Spleen (tissue), 11 donors: ENCODE measurements around the gene MIGA1. TPM values are rescaled to one million over a fixed set of nuclear protein-coding genes. Genes with fewer than 3 reads are reported as not detected.
"Not testable (repeated sequence)": the region's sequence is repeated elsewhere in the genome, so short reads cannot be mapped to it uniquely, and the experiment has no call there.

Source experiments
- DNase-seq: peaks from one replicate; pipeline ENCODE4 v3.0.0-alpha.2; 2020
- H3K27ac ChIP-seq, 8 donors: fragments of 200-600 bp; sonication (generic) in 7 of 8; 1 replicate in 4 of 8; 2 replicates in 4 of 8; pipeline versions ENCODE4 v1.5.0 to v1.8.0; 2016 to 2021; ENCODE audit warnings: inconsistent platforms in 4 of 8, mild to moderate bottlenecking in 4 of 8, moderate library complexity in 1 of 8
- H3K27me3 ChIP-seq, 7 donors: fragments of 200-600 bp; sonication (generic) in 6 of 7; replicated peaks in 1 of 7; 1 replicate in 4 of 7; 2 replicates in 3 of 7; pipeline versions ENCODE4 v1.5.0 to v1.8.0; 2016 to 2021; ENCODE audit warnings: inconsistent platforms in 3 of 7, mild to moderate bottlenecking in 1 of 7
- H3K36me3 ChIP-seq, 6 donors: fragments of 200-600 bp; sonication (generic) in 5 of 6; 1 replicate in 4 of 6; 2 replicates in 2 of 6; pipeline versions ENCODE4 v1.5.0 to v1.8.0; 2016 to 2021; ENCODE audit warnings: inconsistent platforms in 2 of 6
- H3K4me1 ChIP-seq, 6 donors: fragments of 200-600 bp; sonication (generic) in 5 of 6; 1 replicate in 3 of 6; 2 replicates in 3 of 6; pipeline versions ENCODE4 v1.5.0 to v1.8.0; 2016 to 2021; ENCODE audit warnings: inconsistent platforms in 3 of 6
- H3K4me3 ChIP-seq, 8 donors: fragments of 200-600 bp; sonication (generic) in 7 of 8; 1 replicate in 4 of 8; 2 replicates in 4 of 8; pipeline versions ENCODE4 v1.5.0 to v1.8.0; 2016 to 2021; ENCODE audit warnings: inconsistent platforms in 4 of 8, mild to moderate bottlenecking in 4 of 8, moderate library complexity in 2 of 8
- H3K9me3 ChIP-seq, 8 donors: fragments of 200-600 bp; sonication (generic) in 7 of 8; 1 replicate in 4 of 8; 2 replicates in 4 of 8; pipeline versions ENCODE4 v1.5.0 to v1.8.0; 2016 to 2021; ENCODE audit warnings: inconsistent platforms in 4 of 8
- CTCF ChIP-seq, 11 experiments: fragments of 200-600 bp in 7 of 11; fragments of 450-650 bp in 4 of 11; sonication (generic) in 4 of 11; IDR thresholded peaks in 8 of 11; conservative IDR thresholded peaks in 3 of 11; 1 replicate in 7 of 11; 2 replicates in 4 of 11; pipeline versions ENCODE4 v1.4.0 to v1.8.0; 2016 to 2021; ENCODE audit warnings: antibody characterized with exemption in 11 of 11, inconsistent platforms in 4 of 11, mild to moderate bottlenecking in 1 of 11
- POLR2A ChIP-seq, 3 donors: fragments of 450-650 bp; IDR thresholded peaks; one replicate each; pipeline ENCODE4 v1.5.1; 2017; ENCODE audit warnings: antibody characterized with exemption in 3 of 3, mild to moderate bottlenecking in 1 of 3
- POLR2AphosphoS5 ChIP-seq, 3 donors: sonication (generic); formaldehyde crosslinking; IDR thresholded peaks; one replicate each; pipeline ENCODE4 v1.5.1; 2017; ENCODE audit warnings: antibody characterized with exemption in 3 of 3
- WGBS, 5 donors: extraction: QIAGEN DNeasy Blood & Tissue Kit in 3 of 5; methylation state at CpG; one replicate each; pipeline versions ENCODE4 v1.1.5 to v1.1.7; 2013 to 2018; 5-methylcytosine and 5-hydroxymethylcytosine counted together
- intact Hi-C: fragments of 100-400 bp; cut with DNase I; formaldehyde crosslinking; loops from one replicate; pipeline ENCODE4 v1.15.0; 2023; ENCODE audit warnings: low total_unique reads
- polyA plus RNA-seq, 3 donors: library from polyadenylated mRNA; stranded (reverse); fragments of 200-250 nt; gene quantifications; one replicate each; pipeline ENCODE4 v1.2.1, GENCODE V29; 2013
- total RNA-seq, 7 donors: library from RNA; depleted of rRNA in 3 of 7; stranded (reverse); fragments of >200 nt in 3 of 7; fragmentation: NEBNext Ultra II Directional in 4 of 7; extraction: Animal tissue kit (Norgen Biotek cat#: 25700) in 4 of 7; gene quantifications; one replicate each; pipeline versions ENCODE4 v1.1.0 to v1.2.1, GENCODE V29; 2016 to 2021
- donor health status: healthy with polysubstance abuse.
- donor health status: DM: no; HTN: no; CAD: no; lungs with moderate emphysema.
- donor health status: DM: no; HTN: no; CAD: no.
- donor health status: Bipolar disorder and iron deficiency.
- donor health status: healthy.
- donor health status: DM: no; HTN: no; CAD: no.
- donor health status: DM: yes; HTN: yes; CAD: no.

The MIGA1 gene
- total and polyA plus RNA-seq, 10 donors: 2.4 to 20.2 (median 16.5) TPM

- Histone ChIP-seq H3K9me3 (no peaks in the 10 kb centered on the region), H3K4me1 (peaks cover 5 to 25% (median 17%) of the 10 kb centered on the region in 6 donors), H3K36me3 (no peaks in the 10 kb centered on the region), H3K4me3 (no peak overlapping the region), H3K27me3 (no peaks in the 10 kb centered on the region), H3K27ac (no peak overlapping the region)
- 63 to 76% (median 68%) methylated on average over 7 of the region's 7 CpGs for WGBS, 5 donors
- no peak for DNase-seq
- intact Hi-C loops: no loop called here
- TF ChIP-seq POLR2AphosphoS5 (IDR thresholded peaks at IDR 0.05): no peak
- TF ChIP-seq CTCF (IDR thresholded peaks at IDR 0.05 in 8 of 11, conservative IDR thresholded peaks at IDR 0.05 in 3 of 11): no peak
- no peak for TF ChIP-seq POLR2A (IDR thresholded peaks at IDR 0.05)
Measured at GRCh38 chr1:77776007-77776700, 3.3 kb upstream of the MIGA1 start.

- Histone ChIP-seq H3K27me3 (no peaks in the 10 kb centered on the region), H3K27ac (no peak overlapping the region), H3K4me1 (peaks cover 11 to 48% (median 34%) of the 10 kb centered on the region in 6 donors), H3K4me3 (no peak overlapping the region), H3K9me3 (peaks cover 0 to 12% (median 8%) of the 10 kb centered on the region in 8 donors), H3K36me3 (peaks cover 0 to 38% (median 28%) of the 10 kb centered on the region in 6 donors)
- 82 to 100% (median 88%) methylated on average over 1 of the region's 1 CpG for WGBS, 5 donors
- TF ChIP-seq POLR2A (IDR thresholded peaks at IDR 0.05) (no peak), POLR2AphosphoS5 (IDR thresholded peaks at IDR 0.05) (no peak), CTCF (IDR thresholded peaks at IDR 0.05 in 8 of 11, conservative IDR thresholded peaks at IDR 0.05 in 3 of 11) (no peak)
- intact Hi-C loops: no loop called here
- no peak for DNase-seq
Measured at GRCh38 chr1:77781683-77782082, 2.2 kb downstream of the MIGA1 start.

DNA sequence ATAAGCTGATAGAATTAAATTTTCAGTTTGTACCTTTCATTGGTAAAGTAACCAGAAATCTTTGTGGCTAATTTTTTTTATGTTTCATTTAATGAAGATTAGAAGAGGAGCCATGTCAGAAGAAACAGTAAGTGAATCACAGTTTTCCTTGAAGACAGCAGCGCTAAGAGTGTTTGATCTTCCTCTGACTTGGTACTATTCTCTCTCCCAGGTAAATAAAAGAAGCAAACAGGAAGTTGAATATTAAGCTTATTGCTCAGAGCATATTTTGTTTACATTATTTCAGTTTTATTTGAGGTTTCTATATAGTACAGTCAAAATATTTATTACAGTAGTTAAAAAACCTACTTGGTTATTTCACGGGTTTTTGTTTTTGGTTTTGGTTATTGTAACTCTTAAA lies 3.7 kb downstream of the MIGA1 start:
- Histone ChIP-seq H3K4me1 (peaks cover 11 to 48% (median 34%) of the 10 kb centered on the region in 6 donors), H3K9me3 (peaks cover 0 to 14% (median 10%) of the 10 kb centered on the region in 8 donors), H3K27ac (no peak overlapping the region), H3K4me3 (no peak overlapping the region), H3K36me3 (peaks cover 0 to 52% (median 36%) of the 10 kb centered on the region in 6 donors), H3K27me3 (no peaks in the 10 kb centered on the region)
- no peak for TF ChIP-seq CTCF (IDR thresholded peaks at IDR 0.05 in 8 of 11, conservative IDR thresholded peaks at IDR 0.05 in 3 of 11)
- TF ChIP-seq POLR2AphosphoS5 (IDR thresholded peaks at IDR 0.05): no peak
- TF ChIP-seq POLR2A (IDR thresholded peaks at IDR 0.05): no peak
- intact Hi-C loops: no loop called here
- 88 to 96% (median 93%) methylated on average over 2 of the region's 2 CpGs for WGBS, 5 donors
- no peak for DNase-seq

DNA sequence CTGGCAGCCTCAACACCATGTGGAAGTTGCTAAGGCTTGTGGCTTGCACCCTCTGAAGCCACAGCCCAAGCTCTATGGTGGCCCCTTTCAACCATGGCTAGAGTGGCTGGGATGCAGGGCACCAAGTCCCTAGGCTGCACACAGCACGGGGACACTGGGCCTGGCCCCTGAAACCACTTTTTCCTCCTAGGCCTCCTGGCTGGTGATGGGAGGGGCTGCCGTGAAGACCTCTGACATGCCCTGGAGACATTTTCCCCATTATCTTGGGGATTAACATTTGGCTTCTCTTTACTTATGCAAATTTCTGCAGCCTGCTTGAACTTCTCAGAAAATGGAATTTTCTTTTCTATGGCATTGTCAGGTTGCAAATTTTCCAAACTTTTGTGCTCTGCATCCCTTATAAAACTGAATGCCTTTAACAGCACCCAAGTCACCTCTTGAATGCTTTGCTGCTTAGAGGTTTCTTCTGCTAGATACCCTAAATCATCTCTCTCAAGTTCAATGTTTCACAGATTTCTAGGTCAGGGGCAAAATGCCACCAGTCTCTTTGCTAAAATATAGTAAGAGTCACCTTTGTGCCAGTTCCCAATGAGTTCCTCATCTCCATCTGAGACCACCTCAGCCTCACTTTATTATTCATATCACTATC lies 6.8 kb downstream of the MIGA1 start:
- H3K27me3 ChIP-seq, intact Hi-C loops, DNase-seq, H3K27ac ChIP-seq, H3K4me3 ChIP-seq: not testable (repeated sequence)
- WGBS, 5 donors: 72 to 100% (median 94%) methylated on average over 2 of the region's 2 CpGs
- Histone ChIP-seq H3K9me3 (peaks cover 0 to 14% (median 10%) of the 10 kb centered on the region in 8 donors), H3K4me1 (peaks cover 6 to 23% (median 16%) of the 10 kb centered on the region in 6 donors), H3K36me3 (peaks cover 0 to 83% (median 50%) of the 10 kb centered on the region in 6 donors)
